GM19035 (cell line): ENCODE data around the gene MS4A10.

Source experiments
- ATAC-seq: cut with Tn5 transposase; IDR thresholded peaks from one replicate; pipeline ENCODE4 v1.9.1; 2021; ENCODE audit not compliant: unreplicated experiment

Gene MS4A10

GRCh38 chr11:60764879-60765278, 20.3 kb upstream of the MS4A10 start:
- peak; percentile 43 for ATAC-seq

DNA sequence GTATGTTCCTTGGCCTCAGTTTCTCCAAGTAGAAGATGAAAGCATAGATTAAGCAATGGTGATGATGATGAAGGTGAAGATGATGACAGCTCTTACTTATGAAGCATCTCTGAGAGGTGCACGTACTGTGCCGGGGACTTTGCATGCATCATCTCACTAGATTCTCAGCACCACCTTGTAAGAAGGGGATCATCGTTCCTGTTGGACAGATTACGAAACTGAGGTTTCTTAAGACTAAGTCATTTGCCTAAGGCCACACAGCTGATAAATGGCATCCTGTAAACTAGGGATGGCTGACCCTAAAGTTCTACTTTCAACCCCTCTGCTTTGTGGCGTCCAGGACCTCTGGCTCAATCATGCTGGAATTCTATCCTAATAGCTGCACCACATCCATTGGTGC, 19.8 kb upstream of the MS4A10 start:
- ATAC-seq: no peak

DNA sequence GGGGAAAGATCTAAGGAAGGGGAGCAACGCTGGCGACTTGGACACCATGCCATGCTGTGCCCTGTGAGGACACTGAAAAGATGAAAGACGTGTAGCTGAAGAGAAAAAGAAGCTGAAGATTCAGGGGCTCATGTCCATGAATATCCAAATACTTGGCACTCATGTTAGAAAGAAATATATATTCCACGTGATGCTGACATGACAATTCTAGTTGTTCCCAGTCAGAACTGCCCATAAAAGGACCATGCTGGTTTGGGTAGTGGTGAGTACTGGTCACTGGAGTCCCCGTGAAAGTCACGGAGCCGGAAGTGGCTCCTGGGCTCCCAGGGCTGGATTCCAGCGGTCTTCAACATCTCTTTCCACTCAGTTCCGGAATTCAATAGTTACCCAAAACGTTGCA, 18.6 kb upstream of the MS4A10 start:
- ATAC-seq: no peak

DNA sequence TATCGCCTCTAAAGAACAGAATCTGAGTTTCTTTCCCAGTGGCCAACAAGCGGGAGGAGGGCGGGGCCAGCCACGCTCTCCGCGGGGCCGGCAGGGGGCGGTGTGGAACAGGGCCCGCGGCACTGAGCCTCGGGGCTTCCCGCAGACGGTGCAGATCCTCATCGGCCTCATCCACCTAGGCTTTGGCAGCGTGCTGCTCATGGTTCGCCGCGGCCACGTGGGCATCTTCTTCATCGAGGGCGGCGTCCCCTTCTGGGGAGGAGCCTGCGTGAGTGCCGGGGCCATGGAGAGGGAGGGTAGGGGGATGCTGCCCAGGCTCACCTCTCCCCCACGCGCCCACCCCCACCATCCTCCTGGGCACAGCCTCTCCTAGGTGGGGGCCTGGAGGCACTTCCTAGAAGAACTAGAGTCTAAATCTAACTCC, 17.7 kb upstream of the MS4A10 start:
- ATAC-seq: no peak

DNA sequence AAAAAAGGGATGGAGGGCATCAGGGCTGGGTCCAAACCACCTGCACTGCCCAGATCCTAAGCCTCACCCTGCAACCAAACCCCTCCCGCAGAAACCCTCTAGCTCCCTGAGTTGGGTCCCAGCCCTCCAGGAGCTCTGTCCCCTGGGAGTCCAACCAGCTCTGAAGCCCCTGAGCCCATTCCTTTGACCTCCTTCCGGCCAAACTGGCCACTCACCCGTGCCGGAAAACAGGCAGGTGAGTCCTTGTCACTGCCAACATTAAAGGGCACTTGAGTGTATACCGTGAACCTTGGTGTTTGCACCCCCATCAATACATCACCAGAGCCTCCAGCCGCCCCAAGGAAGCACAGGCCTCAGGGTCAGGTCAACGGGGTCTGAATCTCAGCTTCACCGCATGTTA, 16.9 kb upstream of the MS4A10 start:
- ATAC-seq: no peak

- ATAC-seq: no peak
Observed at GRCh38 chr11:60769273-60769672, 15.9 kb upstream of the MS4A10 start.

GRCh38 chr11:60769811-60770210, 15.3 kb upstream of the MS4A10 start:
- ATAC-seq: no peak

DNA sequence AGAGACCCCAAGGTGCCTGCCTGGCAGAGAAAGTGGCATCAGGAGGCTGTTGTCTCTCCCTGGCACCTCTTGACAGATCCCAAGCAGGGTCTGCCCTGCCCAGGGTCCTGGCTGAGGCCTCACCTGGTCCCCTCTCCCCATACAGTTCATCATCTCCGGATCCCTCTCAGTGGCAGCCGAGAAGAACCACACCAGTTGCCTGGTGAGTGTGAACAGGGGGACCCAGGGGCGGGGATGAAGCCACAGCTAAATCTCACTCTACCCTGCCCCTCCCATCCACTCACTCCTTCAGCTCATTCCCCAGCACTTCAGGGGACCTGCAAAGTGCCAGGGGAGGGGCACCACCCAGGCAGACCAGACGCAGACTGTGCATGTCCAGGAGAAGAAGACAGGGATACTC, 14.0 kb upstream of the MS4A10 start:
- no peak for ATAC-seq

- no peak for ATAC-seq
Observed at GRCh38 chr11:60771879-60772525, 13.1 kb upstream of the MS4A10 start.

GRCh38 chr11:60772666-60773065, 12.5 kb upstream of the MS4A10 start:
- no peak for ATAC-seq

- ATAC-seq: no peak
Observed at GRCh38 chr11:60774726-60775125, 10.4 kb upstream of the MS4A10 start.

DNA sequence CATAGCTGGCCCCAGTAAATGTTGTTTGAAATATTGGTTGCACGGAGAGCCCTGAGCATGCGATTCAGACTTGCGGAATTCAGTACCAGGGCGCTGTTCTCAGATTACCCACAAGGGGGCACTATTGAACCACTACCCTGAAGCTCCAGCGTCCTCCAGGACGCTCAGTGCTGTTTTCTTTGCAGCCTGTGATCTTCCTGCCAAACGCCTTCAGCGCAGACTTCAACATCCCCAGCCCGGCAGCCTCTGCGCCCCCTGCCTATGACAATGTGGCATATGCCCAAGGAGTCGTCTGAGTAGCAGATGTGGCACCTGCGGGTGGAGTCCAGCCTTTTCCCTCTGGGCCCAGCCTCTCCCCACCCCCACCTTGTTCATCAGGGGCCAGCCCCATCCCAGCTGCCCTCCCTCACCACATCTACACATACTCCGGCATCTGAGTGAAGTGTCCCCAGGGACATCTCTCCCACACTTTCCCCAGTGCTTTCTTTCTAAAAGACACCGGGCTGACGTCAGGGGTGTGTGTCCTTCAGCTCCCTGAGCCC, 9.6 kb upstream of the MS4A10 start:
- peak; percentile 73 for ATAC-seq

DNA sequence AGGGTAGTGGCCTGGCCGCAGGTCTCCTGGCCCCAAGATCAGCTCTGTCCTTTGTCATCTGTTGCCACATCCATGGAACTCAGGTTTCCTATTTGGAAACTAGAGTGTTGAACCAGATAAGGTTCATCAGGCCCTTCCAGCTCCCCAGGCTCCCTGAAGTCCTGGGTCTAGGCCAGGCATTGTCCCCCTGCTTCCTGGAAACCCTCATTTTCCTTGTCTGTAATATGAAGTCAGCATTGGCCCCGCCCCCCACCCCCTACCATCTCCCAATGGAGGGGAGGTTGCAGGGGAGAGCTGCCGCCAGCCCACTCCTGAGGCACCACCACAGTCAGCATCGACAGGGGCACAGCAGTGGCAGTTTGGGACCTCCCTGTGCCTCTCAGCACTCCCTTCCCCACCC, 9.0 kb upstream of the MS4A10 start:
- no peak for ATAC-seq

DNA sequence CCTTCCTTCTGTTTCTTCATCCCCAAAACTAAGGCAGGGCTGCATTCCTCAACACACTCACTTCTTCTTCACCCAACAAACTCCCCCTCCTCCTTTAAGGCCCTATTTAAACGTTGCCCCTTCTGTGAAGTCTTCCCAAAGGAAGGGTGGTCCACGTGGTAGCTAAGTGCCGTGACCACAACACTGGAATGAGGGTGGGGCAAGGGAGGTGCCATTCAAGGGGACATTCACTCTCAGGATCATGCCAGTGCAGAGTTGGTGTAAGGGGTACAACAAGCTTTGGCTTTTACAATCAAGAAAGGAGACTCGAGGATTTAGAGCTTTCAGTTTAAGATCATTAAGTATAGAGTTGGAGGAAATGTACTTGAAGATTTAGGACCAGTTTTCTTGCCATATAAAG, 8.0 kb upstream of the MS4A10 start:
- no peak for ATAC-seq

DNA sequence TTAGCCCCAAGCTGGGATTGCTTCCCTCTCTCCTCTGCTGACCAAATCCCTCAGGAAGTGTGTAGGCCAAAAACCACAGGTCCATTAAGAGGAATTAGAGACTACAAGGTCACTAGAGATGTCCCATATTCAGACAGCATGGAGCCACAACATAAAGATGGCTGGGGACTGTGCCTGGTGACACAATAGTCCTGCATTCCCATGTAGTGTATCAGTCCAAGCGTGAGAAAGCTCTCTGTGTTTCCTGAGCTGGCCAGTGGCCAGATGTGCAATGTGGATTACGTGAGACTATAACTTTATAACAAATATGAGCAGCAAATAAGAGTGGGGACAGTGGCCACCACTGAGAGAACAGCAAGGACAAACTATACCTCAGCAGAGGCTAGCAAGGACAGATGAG, 7.6 kb upstream of the MS4A10 start:
- no peak for ATAC-seq

GRCh38 chr11:60780065-60780464, 5.1 kb upstream of the MS4A10 start:
- no peak for ATAC-seq

GRCh38 chr11:60780774-60781173, 4.4 kb upstream of the MS4A10 start:
- no peak for ATAC-seq

GRCh38 chr11:60781286-60781980, 3.7 kb upstream of the MS4A10 start:
- no peak for ATAC-seq

- ATAC-seq: no peak
Observed at GRCh38 chr11:60781981-60782316, 3.2 kb upstream of the MS4A10 start.

DNA sequence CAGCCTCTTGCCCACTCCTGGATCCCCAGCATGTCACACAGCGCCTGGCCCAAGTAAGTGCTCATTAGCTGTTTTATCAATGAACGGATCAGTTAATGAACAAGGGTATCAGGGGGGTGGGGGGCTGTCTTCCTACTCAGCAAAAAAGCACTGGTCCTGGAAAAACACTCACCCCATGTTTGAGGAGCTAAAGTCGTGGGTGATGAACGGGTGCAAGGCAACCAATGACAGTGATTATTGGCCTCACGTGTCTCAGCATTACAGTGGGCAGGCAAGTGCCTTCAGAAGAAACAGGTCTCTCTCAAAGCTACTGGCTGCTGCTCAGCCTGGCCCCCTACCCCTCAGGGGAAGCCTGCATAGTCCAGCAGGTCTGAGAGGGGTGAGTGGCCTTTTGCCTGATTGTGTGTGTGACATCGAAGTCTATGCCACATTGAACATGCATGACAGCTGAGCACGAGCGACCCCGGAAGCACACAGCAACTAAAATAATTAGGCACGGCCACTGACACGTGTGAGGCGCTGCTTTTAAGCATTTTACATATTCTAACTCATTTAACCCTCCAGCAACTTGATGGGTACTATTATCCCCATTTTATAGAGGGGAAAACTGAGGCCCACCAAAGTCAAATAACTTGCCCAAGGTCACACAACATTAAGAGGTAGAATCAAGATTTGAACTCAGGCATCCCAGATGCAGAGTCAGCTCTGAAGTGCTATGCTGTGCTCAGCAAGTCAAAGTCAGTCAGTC, 2.6 kb upstream of the MS4A10 start:
- ATAC-seq: no peak

GRCh38 chr11:60783141-60783484, 2.0 kb upstream of the MS4A10 start:
- ATAC-seq: no peak

GRCh38 chr11:60783911-60784310, 1.2 kb upstream of the MS4A10 start:
- no peak for ATAC-seq
